ENCODE measurements around the gene RIPPLY3. TPM values are rescaled to one million over a fixed set of nuclear protein-coding genes. Genes with fewer than 3 reads are reported as not detected.
A peak's percentile ranks its signal among the peaks of the same experiment; 100 is the strongest.

The RIPPLY3 gene
- polyA plus RNA-seq, 1 donor (not counting 4 experiments of a cell fraction or from before 2014, with no cell fraction given), result 0.05 TPM

- DNase-seq (ENCODE audit: low read depth, low spot score) (no peak), FAIRE-seq (no peak)
- Histone ChIP-seq H3K4me1 (ENCODE audit: control insufficient read depth, extremely low read depth, insufficient read depth, low read length) (no peaks in the 10 kb centered on the region), H3K4me2 (ENCODE audit: control insufficient read depth, extremely low read depth, insufficient read depth, low read depth, low read length) (peak overlapping the region; percentile 74), H3K27me3 (ENCODE audit: control insufficient read depth, extremely low read depth, insufficient read depth, low read length) (no peaks in the 10 kb centered on the region), H3K36me3 (ENCODE audit: control insufficient read depth in 2 of 2, extremely low read depth in 1 of 2, insufficient read depth in 2 of 2, low read length in 2 of 2) (no peaks in the 10 kb centered on the region), H3K79me2 (ENCODE audit: control insufficient read depth, insufficient read depth, low read length) (no peaks in the 10 kb centered on the region), H3K4me3 (ENCODE audit: control insufficient read depth in 2 of 3, extremely low read depth in 1 of 3, insufficient read depth in 2 of 3, low read depth in 1 of 3, low read length in 3 of 3) (peak overlapping the region; percentile 35 to 64 (median 62)), H3K9me3 (ENCODE audit: control insufficient read depth, low read depth, low read length) (no peaks in the 10 kb centered on the region), H4K20me1 (ENCODE audit: control insufficient read depth, extremely low read depth, insufficient read depth, low read length) (no peaks in the 10 kb centered on the region), H2AFZ (ENCODE audit: control insufficient read depth, low read length) (peak overlapping the region; percentile 94), H3K9me1 (ENCODE audit: control insufficient read depth, extremely low read depth, insufficient read depth, low read length) (no peaks in the 10 kb centered on the region), H3K27ac (ENCODE audit: control insufficient read depth, insufficient read depth, low read length) (peak overlapping the region; percentile 55), H3K9ac (ENCODE audit: control insufficient read depth, extremely low read depth, insufficient read depth, low read length) (peak overlapping the region; percentile 71)
- dilution Hi-C loops (cut with MboI; ENCODE audit: extremely low pct_ligation_motif_present, low sequenced_read_pairs), result no loop called here
- TF ChIP-seq CTCF (optimal IDR thresholded peaks at IDR 0.05 in 1 of 3, IDR thresholded peaks at IDR 0.05 in 1 of 3, conservative IDR thresholded peaks at IDR 0.05 in 1 of 3; ENCODE audit: extremely low read depth in 1 of 3, insufficient read depth in 2 of 3, low read length in 3 of 3), result peak in 2 of 3 experiments; percentile 31 to 87
- TF ChIP-seq EZH2 (IDR thresholded peaks at IDR 0.05; ENCODE audit: low read length), result no peak
Measured at GRCh38 chr21:36989699-36990507, 16.6 kb upstream of the RIPPLY3 start.

- dilution Hi-C loops (cut with MboI; ENCODE audit: extremely low pct_ligation_motif_present, low sequenced_read_pairs), result no loop called here
- no peaks in the 10 kb centered on the region for H3K27me3 ChIP-seq (ENCODE audit: control insufficient read depth, extremely low read depth, insufficient read depth, low read length)
- FAIRE-seq, result no peak
- H3K9ac ChIP-seq (ENCODE audit: control insufficient read depth, extremely low read depth, insufficient read depth, low read length), result peak overlapping the region; percentile 71
- H3K9me3 ChIP-seq (ENCODE audit: control insufficient read depth, low read depth, low read length), result no peaks in the 10 kb centered on the region
- H3K79me2 ChIP-seq (ENCODE audit: control insufficient read depth, insufficient read depth, low read length), result no peaks in the 10 kb centered on the region
- H2AFZ ChIP-seq (ENCODE audit: control insufficient read depth, low read length), result peak overlapping the region; percentile 94
- no peaks in the 10 kb centered on the region for H3K4me1 ChIP-seq (ENCODE audit: control insufficient read depth, extremely low read depth, insufficient read depth, low read length)
- no peaks in the 10 kb centered on the region for H3K36me3 ChIP-seq (ENCODE audit: control insufficient read depth in 2 of 2, extremely low read depth in 1 of 2, insufficient read depth in 2 of 2, low read length in 2 of 2)
- H3K9me1 ChIP-seq (ENCODE audit: control insufficient read depth, extremely low read depth, insufficient read depth, low read length), result no peaks in the 10 kb centered on the region
- H3K4me3 ChIP-seq (ENCODE audit: control insufficient read depth in 2 of 3, extremely low read depth in 1 of 3, insufficient read depth in 2 of 3, low read depth in 1 of 3, low read length in 3 of 3), result peak overlapping the region in 2 of 3 experiments; percentile 24 to 64
- H3K4me2 ChIP-seq (ENCODE audit: control insufficient read depth, extremely low read depth, insufficient read depth, low read depth, low read length), result peak overlapping the region; percentile 74
- TF ChIP-seq CTCF (optimal IDR thresholded peaks at IDR 0.05 in 1 of 3, IDR thresholded peaks at IDR 0.05 in 1 of 3, conservative IDR thresholded peaks at IDR 0.05 in 1 of 3; ENCODE audit: extremely low read depth in 1 of 3, insufficient read depth in 2 of 3, low read length in 3 of 3) (no peak), EZH2 (IDR thresholded peaks at IDR 0.05; ENCODE audit: low read length) (no peak)
- peak; percentile 75 for DNase-seq (ENCODE audit: low read depth, low spot score)
- H3K27ac ChIP-seq (ENCODE audit: control insufficient read depth, insufficient read depth, low read length), result peak overlapping the region; percentile 55
- H4K20me1 ChIP-seq (ENCODE audit: control insufficient read depth, extremely low read depth, insufficient read depth, low read length), result no peaks in the 10 kb centered on the region
Measured at GRCh38 chr21:36990508-36991205, 15.8 kb upstream of the RIPPLY3 start.

All from keratinocyte (primary cell).